NB4 (cell line): ENCODE data around the gene LRRC2.

ENCODE experiments used
- MYC ChIP-seq: IDR thresholded peaks from 2 replicates; pipeline ENCODE4 v1.6.1; 2011; ENCODE audit warnings: low read depth, low read length
- POLR2A ChIP-seq: IDR thresholded peaks from 2 replicates; pipeline ENCODE4 v1.6.1; 2011; ENCODE audit warnings: mild to moderate bottlenecking; ENCODE audit not compliant: insufficient read length; ENCODE audit errors: extremely low read depth
- TF ChIP-seq, protein P1 (sequence below): IDR thresholded peaks from one replicate; pipeline ENCODE4 v1.5.1; 2012; ENCODE audit warnings: low read depth, low read length
- TF ChIP-seq, protein P2 (sequence below): IDR thresholded peaks from 2 replicates; pipeline ENCODE4 v1.6.1; 2011; ENCODE audit warnings: low read depth, low read length

DNA sequence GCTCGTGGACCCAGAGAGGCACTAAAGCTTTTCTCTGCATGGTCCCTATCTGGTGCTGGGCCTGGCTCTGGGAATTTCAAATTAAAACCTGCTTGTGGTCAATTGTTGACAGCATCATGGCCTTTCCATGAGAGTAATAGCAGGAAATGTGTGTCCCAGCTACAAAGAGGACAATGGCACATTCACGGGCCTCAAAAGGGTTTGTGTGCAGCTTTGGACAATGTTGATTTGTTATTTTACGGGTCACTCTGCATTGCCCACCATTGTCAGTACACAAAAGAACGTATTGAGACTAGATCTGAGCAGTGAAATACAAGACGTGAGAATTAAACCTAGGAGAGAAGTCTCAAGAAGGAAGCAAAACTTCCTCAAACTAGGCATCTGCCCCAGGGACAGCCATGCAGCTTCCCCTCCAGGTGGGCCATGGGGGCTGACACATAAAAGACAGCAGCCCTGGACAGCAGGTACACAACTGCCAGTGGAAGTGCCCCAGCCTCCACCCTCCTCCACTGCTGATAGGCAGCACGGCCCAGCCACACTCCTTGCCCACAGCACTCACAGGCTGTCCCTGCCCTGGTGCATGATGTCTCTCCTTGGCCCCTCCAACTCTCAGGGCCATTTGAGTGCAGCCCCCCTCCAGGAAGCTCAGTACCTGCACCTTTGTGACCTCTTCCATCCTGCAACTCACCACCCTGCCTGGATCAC lies 85.5 kb downstream of the LRRC2 start:
- TF ChIP-seq, protein P1, sequence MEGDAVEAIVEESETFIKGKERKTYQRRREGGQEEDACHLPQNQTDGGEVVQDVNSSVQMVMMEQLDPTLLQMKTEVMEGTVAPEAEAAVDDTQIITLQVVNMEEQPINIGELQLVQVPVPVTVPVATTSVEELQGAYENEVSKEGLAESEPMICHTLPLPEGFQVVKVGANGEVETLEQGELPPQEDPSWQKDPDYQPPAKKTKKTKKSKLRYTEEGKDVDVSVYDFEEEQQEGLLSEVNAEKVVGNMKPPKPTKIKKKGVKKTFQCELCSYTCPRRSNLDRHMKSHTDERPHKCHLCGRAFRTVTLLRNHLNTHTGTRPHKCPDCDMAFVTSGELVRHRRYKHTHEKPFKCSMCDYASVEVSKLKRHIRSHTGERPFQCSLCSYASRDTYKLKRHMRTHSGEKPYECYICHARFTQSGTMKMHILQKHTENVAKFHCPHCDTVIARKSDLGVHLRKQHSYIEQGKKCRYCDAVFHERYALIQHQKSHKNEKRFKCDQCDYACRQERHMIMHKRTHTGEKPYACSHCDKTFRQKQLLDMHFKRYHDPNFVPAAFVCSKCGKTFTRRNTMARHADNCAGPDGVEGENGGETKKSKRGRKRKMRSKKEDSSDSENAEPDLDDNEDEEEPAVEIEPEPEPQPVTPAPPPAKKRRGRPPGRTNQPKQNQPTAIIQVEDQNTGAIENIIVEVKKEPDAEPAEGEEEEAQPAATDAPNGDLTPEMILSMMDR, result no peak
- TF ChIP-seq POLR2A (no peak), MYC (no peak)
- TF ChIP-seq, protein P2, sequence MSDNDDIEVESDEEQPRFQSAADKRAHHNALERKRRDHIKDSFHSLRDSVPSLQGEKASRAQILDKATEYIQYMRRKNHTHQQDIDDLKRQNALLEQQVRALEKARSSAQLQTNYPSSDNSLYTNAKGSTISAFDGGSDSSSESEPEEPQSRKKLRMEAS, result no peak
